PFSK-1 (cell line): ENCODE results near the gene PLD5.

Experiments used
- POLR2AphosphoS5 ChIP-seq: IDR thresholded peaks from 2 replicates; pipeline ENCODE4 v1.6.1; 2012; ENCODE audit warnings: low read depth, mild to moderate bottlenecking, control low read depth, low read length, moderate library complexity
- SIN3A ChIP-seq: IDR thresholded peaks from 2 replicates; pipeline ENCODE4 v1.6.1; 2012; ENCODE audit warnings: mild to moderate bottlenecking, low read length, moderate library complexity, borderline replicate concordance; ENCODE audit not compliant: insufficient read depth
- TAF1 ChIP-seq: IDR thresholded peaks from 2 replicates; pipeline ENCODE4 v1.6.1; 2012; ENCODE audit warnings: low read length, control low read depth, borderline replicate concordance; ENCODE audit not compliant: insufficient read depth
- TF ChIP-seq, protein P1 (sequence below), 2 experiments: IDR thresholded peaks; 2 replicates each; pipeline versions ENCODE4 v1.6.1 to v1.8.0; 2011 to 2012; ENCODE audit warnings: low read depth in 2 of 2, low read length in 2 of 2, control low read depth in 1 of 2, inconsistent platforms in 1 of 2, mild to moderate bottlenecking in 1 of 2, moderate library complexity in 1 of 2; ENCODE audit not compliant: insufficient read depth in 1 of 2

DNA sequence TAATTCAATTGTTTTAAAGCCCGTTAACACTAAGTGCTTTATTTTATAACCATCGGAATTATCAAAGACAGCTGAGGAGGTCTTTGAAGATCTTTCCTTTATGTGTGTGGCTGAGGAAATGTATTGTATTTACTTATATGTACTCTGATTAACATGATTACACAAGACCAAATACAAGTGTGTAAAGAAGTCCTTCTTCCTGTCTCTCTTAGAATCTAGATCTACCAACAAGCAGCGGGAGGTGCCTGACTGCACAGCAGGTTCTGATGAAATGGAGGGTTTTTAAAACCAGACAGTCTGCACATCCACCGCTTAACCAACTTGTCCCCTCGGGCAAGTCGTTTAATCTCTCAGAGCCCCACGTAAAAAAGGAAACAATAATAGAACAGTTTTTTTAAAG, 285.1 kb downstream of the PLD5 start:
- TF ChIP-seq TAF1 (no peak), POLR2AphosphoS5 (no peak), SIN3A (no peak)
- TF ChIP-seq, protein P1, sequence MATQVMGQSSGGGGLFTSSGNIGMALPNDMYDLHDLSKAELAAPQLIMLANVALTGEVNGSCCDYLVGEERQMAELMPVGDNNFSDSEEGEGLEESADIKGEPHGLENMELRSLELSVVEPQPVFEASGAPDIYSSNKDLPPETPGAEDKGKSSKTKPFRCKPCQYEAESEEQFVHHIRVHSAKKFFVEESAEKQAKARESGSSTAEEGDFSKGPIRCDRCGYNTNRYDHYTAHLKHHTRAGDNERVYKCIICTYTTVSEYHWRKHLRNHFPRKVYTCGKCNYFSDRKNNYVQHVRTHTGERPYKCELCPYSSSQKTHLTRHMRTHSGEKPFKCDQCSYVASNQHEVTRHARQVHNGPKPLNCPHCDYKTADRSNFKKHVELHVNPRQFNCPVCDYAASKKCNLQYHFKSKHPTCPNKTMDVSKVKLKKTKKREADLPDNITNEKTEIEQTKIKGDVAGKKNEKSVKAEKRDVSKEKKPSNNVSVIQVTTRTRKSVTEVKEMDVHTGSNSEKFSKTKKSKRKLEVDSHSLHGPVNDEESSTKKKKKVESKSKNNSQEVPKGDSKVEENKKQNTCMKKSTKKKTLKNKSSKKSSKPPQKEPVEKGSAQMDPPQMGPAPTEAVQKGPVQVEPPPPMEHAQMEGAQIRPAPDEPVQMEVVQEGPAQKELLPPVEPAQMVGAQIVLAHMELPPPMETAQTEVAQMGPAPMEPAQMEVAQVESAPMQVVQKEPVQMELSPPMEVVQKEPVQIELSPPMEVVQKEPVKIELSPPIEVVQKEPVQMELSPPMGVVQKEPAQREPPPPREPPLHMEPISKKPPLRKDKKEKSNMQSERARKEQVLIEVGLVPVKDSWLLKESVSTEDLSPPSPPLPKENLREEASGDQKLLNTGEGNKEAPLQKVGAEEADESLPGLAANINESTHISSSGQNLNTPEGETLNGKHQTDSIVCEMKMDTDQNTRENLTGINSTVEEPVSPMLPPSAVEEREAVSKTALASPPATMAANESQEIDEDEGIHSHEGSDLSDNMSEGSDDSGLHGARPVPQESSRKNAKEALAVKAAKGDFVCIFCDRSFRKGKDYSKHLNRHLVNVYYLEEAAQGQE (IDR thresholded peaks at IDR 0.05; ENCODE audit: insufficient read depth in 1 of 2, low read depth in 2 of 2, low read length in 2 of 2), result no peak
